A549 treated with AZD9567 at 1 μM for 4 hours (cell line): ENCODE results near the gene DPAGT1. TPM values are rescaled to one million over a fixed set of nuclear protein-coding genes. Genes with fewer than 3 reads are reported as not detected.

Source experiments
- total RNA-seq: library from RNA; stranded (reverse); fragments of 200-300 nt; extraction: Qiagen RNA extraction; gene quantifications from 5 replicates; pipeline ENCODE4 v1.2.3, GENCODE V29; 2022; ENCODE audit not compliant: insufficient read depth

Gene DPAGT1
- total RNA-seq, result 37.0 to 59.2 TPM (median 41.2 TPM) in 5 replicates

GRCh38 chr11:119101759-119102423, at the start of gene DPAGT1:
DPAGT1 (minus strand) TSS chr11:119101853; CDS start chr11:119101655, 198 bp downstream.

GRCh38 chr11:119149018-119149785, 47.5 kb upstream of the DPAGT1 start, which contains the start of gene ABCG4:
ABCG4 (plus strand) TSS chr11:119149052; CDS start chr11:119149966, 914 bp downstream.

GRCh38 chr11:119121008-119121810, 19.6 kb upstream of the DPAGT1 start, which contains the start of gene HINFP:
HINFP (plus strand) TSS chr11:119121580; CDS start chr11:119126945, 5,365 bp downstream.

GRCh38 chr11:119106564-119107537, 5.2 kb upstream of the DPAGT1 start, which contains the start of gene C2CD2L:
C2CD2L (plus strand) TSS chr11:119107344; CDS start chr11:119107742, 398 bp downstream.

GRCh38 chr11:119084663-119085436, 16.8 kb downstream of the DPAGT1 start, which contains the start of gene HMBS:
HMBS (plus strand) TSS chr11:119084881; CDS start chr11:119085034, 153 bp downstream.

GRCh38 chr11:119067371-119068222, 34.1 kb downstream of the DPAGT1 start, which contains the start of gene VPS11:
VPS11 (plus strand) TSS chr11:119067818; CDS start chr11:119067824, 6 bp downstream.

GRCh38 chr11:119057000-119057769, 44.5 kb downstream of the DPAGT1 start, which contains the start of gene HYOU1:
HYOU1 (minus strand) TSS chr11:119057205; CDS start chr11:119056160, 1,045 bp downstream.

Other genes starting within 250 kb of the DPAGT1 start
- 0.13 to 0.38 TPM (median 0.23 TPM) in 4 of 5 replicates, not detected in the other for gene CXCR5, start 218.0 kb downstream of the DPAGT1 start, total RNA-seq
- 145 to 208 TPM (median 198 TPM) in 5 replicates for gene BCL9L, start 175.9 kb downstream of the DPAGT1 start, total RNA-seq
- gene UPK2, start 145.6 kb downstream of the DPAGT1 start, total RNA-seq, result 0.88 to 1.1 TPM (median 1.1 TPM) in 4 of 5 replicates, not detected in the other
- gene FOXR1, start 130.1 kb downstream of the DPAGT1 start, total RNA-seq, result not detected in 5 replicates
- gene CENATAC, start 103.7 kb downstream of the DPAGT1 start, total RNA-seq, result 6.9 to 17.3 TPM (median 11.7 TPM) in 5 replicates
- gene RPS25, start 83.5 kb downstream of the DPAGT1 start, total RNA-seq, result 736 to 844 TPM (median 814 TPM) in 5 replicates
- gene TRAPPC4, start 83.1 kb downstream of the DPAGT1 start, total RNA-seq, result 40.5 to 69.1 TPM (median 67.9 TPM) in 5 replicates
- gene SLC37A4, start 71.0 kb downstream of the DPAGT1 start, total RNA-seq, result 11.4 to 15.4 TPM (median 11.6 TPM) in 5 replicates
- gene HYOU1, start 44.6 kb downstream of the DPAGT1 start, total RNA-seq, result 32.2 to 51.1 TPM (median 49.6 TPM) in 5 replicates
- 10.3 to 12.9 TPM (median 11.5 TPM) in 5 replicates for gene VPS11, start 34.0 kb downstream of the DPAGT1 start, total RNA-seq
- gene HMBS, start 17.0 kb downstream of the DPAGT1 start, total RNA-seq, result 47.1 to 88.1 TPM (median 50.1 TPM) in 5 replicates
- gene C2CD2L, start 5.5 kb upstream of the DPAGT1 start, total RNA-seq, result 6.0 to 9.1 TPM (median 7.1 TPM) in 5 replicates
- 8.9 to 11.4 TPM (median 10.7 TPM) in 5 replicates for gene HINFP, start 19.7 kb upstream of the DPAGT1 start, total RNA-seq
- gene ABCG4, start 47.2 kb upstream of the DPAGT1 start, total RNA-seq, result 0.26 to 0.41 TPM (median 0.28 TPM) in 4 of 5 replicates, not detected in the other
- 5.7 to 12.2 TPM (median 10.1 TPM) in 5 replicates for gene NLRX1, start 66.9 kb upstream of the DPAGT1 start, total RNA-seq
- 0.07 to 0.21 TPM (median 0.10 TPM) in 4 of 5 replicates, not detected in the other for gene NHERF4, start 83.6 kb upstream of the DPAGT1 start, total RNA-seq
- 6.6 to 8.6 TPM (median 8.3 TPM) in 5 replicates for gene CBL, start 104.5 kb upstream of the DPAGT1 start, total RNA-seq
- gene MCAM, start 215.3 kb upstream of the DPAGT1 start, total RNA-seq, result 6.6 to 11.8 TPM (median 11.1 TPM) in 5 replicates
- 27.3 to 37.4 TPM (median 33.9 TPM) in 5 replicates for gene RNF26, start 232.7 kb upstream of the DPAGT1 start, total RNA-seq
- gene C1QTNF5, start 239.0 kb upstream of the DPAGT1 start, total RNA-seq, result not detected in 5 replicates
- not detected in 5 replicates for gene MFRP, start 244.9 kb upstream of the DPAGT1 start, total RNA-seq